Activated T-cell treated with anti-CD3 and anti-CD28 coated beads for 48 hours (primary cell): ENCODE data around the gene TSC22D4.

Experiments used
- DNase-seq: peaks from one replicate; pipeline ENCODE4 v3.0.0-alpha.2; 2020; ENCODE audit warnings: low read depth

The TSC22D4 gene

GRCh38 chr7:100492738-100493475 is 13.9 kb upstream of the TSC22D4 start:
- no peak for DNase-seq

- no peak for DNase-seq
These were observed 12.2 kb upstream of the TSC22D4 start for GRCh38 chr7:100491192-100491578.

- no peak for DNase-seq
These were observed 11.6 kb upstream of the TSC22D4 start for GRCh38 chr7:100490483-100491191.

GRCh38 chr7:100489824-100490223 is 10.8 kb upstream of the TSC22D4 start:
- no peak for DNase-seq

- DNase-seq: no peak
These were observed 10.1 kb upstream of the TSC22D4 start for GRCh38 chr7:100489121-100489520.

- DNase-seq: no peak
These were observed 9.5 kb upstream of the TSC22D4 start for GRCh38 chr7:100488333-100489095.

- no peak for DNase-seq
These were observed 7.9 kb upstream of the TSC22D4 start for GRCh38 chr7:100486753-100487446.

- DNase-seq: no peak
These were observed 7.2 kb upstream of the TSC22D4 start for GRCh38 chr7:100486111-100486636.

GRCh38 chr7:100485471-100485876 is 6.5 kb upstream of the TSC22D4 start:
- DNase-seq: no peak

- DNase-seq: no peak
These were observed 5.6 kb upstream of the TSC22D4 start for GRCh38 chr7:100484673-100485045.

GRCh38 chr7:100483722-100484672 is 5.0 kb upstream of the TSC22D4 start, which contains the start of gene NYAP1:
TSS of gene NYAP1 (plus strand) at chr7:100483927. CDS start at chr7:100485312, 1,385 bp downstream.
- peak; percentile 34 for DNase-seq

GRCh38 chr7:100483090-100483721 is 4.2 kb upstream of the TSC22D4 start:
- peak; percentile 86 for DNase-seq

GRCh38 chr7:100482728-100483089 is 3.7 kb upstream of the TSC22D4 start:
- no peak for DNase-seq

- no peak for DNase-seq
These were observed 2.5 kb upstream of the TSC22D4 start for GRCh38 chr7:100481466-100481865.

GRCh38 chr7:100477871-100478267 is 1.1 kb downstream of the TSC22D4 start:
- no peak for DNase-seq

GRCh38 chr7:100476903-100477870 is 1.8 kb downstream of the TSC22D4 start:
- peak; percentile 53 for DNase-seq

- no peak for DNase-seq
These were observed 2.8 kb downstream of the TSC22D4 start for GRCh38 chr7:100476101-100476780.

- DNase-seq: no peak
These were observed 3.5 kb downstream of the TSC22D4 start for GRCh38 chr7:100475549-100475948.
